OCI-LY1 (cell line): ENCODE measurements around the gene HDAC3.
A peak's percentile ranks its signal among the peaks of the same experiment; 100 is the strongest.

Experiments used
- H2AFZ ChIP-seq: fragments of 200-600 bp; sonication (generic), shearing (Covaris generic); 2 replicates; pipeline ENCODE4 v1.6.0; 2014; ENCODE audit warnings: antibody characterized with exemption, mild to moderate bottlenecking, low read length
- H3F3A ChIP-seq: fragments of 200-600 bp; sonication (generic), shearing (Covaris generic); 2 replicates; pipeline ENCODE4 v1.6.0; 2014; ENCODE audit warnings: mild to moderate bottlenecking, antibody characterized with exemption, low read length, moderate library complexity; ENCODE audit not compliant: insufficient read depth
- H3K27ac ChIP-seq: fragments of 200-600 bp; sonication (generic); 2 replicates; pipeline ENCODE4 v1.5.1; 2014; ENCODE audit warnings: low read length, mixed run types, mild to moderate bottlenecking, low read depth; ENCODE audit not compliant: poor library complexity, severe bottlenecking
- H3K27me3 ChIP-seq: fragments of 200-600 bp; sonication (generic); 2 replicates; pipeline ENCODE4 v1.6.0; 2014; ENCODE audit warnings: antibody characterized with exemption, mild to moderate bottlenecking, low read length, moderate library complexity; ENCODE audit not compliant: insufficient read depth
- H3K36me3 ChIP-seq: fragments of 200-600 bp; sonication (generic); 2 replicates; pipeline ENCODE4 v1.6.1; 2014; ENCODE audit warnings: mild to moderate bottlenecking, antibody characterized with exemption, low read length, moderate library complexity, mixed read lengths; ENCODE audit not compliant: insufficient read depth
- H3K4me1 ChIP-seq: fragments of 200-600 bp; sonication (generic); 2 replicates; pipeline ENCODE4 v1.5.1; 2014; ENCODE audit warnings: mild to moderate bottlenecking, low read length, moderate library complexity; ENCODE audit not compliant: insufficient read depth, severe bottlenecking
- H3K4me2 ChIP-seq: fragments of 200-600 bp; sonication (generic), shearing (Covaris generic); 2 replicates; pipeline ENCODE4 v1.6.1; 2014; ENCODE audit warnings: low read length
- H3K4me3 ChIP-seq: fragments of 200-600 bp; sonication (generic); 2 replicates; pipeline ENCODE4 v1.5.1; 2014; ENCODE audit warnings: low read length, low read depth, mild to moderate bottlenecking, mixed read lengths; ENCODE audit not compliant: poor library complexity, severe bottlenecking
- H3K79me2 ChIP-seq: fragments of 200-600 bp; shearing (Covaris generic); 2 replicates; pipeline ENCODE4 v1.6.1; 2016; ENCODE audit warnings: mixed run types, low read length, mixed read lengths; ENCODE audit not compliant: insufficient read depth
- H3K9ac ChIP-seq: fragments of 200-600 bp; sonication (generic), shearing (Covaris generic); 2 replicates; pipeline ENCODE4 v1.6.1; 2014; ENCODE audit warnings: mild to moderate bottlenecking, low read length, mixed read lengths
- H3K9me2 ChIP-seq: fragments of 200-600 bp; sonication (generic), shearing (Covaris generic); 2 replicates; pipeline ENCODE4 v1.6.1; 2014; ENCODE audit warnings: low read depth, mild to moderate bottlenecking, low read length, mixed read lengths
- H3K9me3 ChIP-seq: fragments of 200-600 bp; shearing (Covaris generic); 2 replicates; pipeline ENCODE4 v1.6.1; 2014; ENCODE audit warnings: low read length, mixed read lengths
- H4K20me1 ChIP-seq: fragments of 200-600 bp; sonication (generic), shearing (Covaris generic); 2 replicates; pipeline ENCODE4 v1.6.0; 2016; ENCODE audit warnings: mild to moderate bottlenecking, low read length; ENCODE audit not compliant: insufficient read depth
- CTCF ChIP-seq: fragments of 200-600 bp; sonication (generic), shearing (Covaris generic); IDR thresholded peaks from 2 replicates; pipeline ENCODE4 v1.5.1; 2017; ENCODE audit warnings: mild to moderate bottlenecking, antibody characterized with exemption, low read length, moderate library complexity, mixed read lengths
- EZH2 ChIP-seq: fragments of 200-600 bp; sonication (generic), shearing (Covaris generic); IDR thresholded peaks from 2 replicates; pipeline ENCODE4 v1.8.0; 2017; ENCODE audit warnings: borderline replicate concordance, mixed run types, mild to moderate bottlenecking, antibody characterized with exemption, low read length, moderate library complexity, mixed read lengths

HDAC3 gene

GRCh38 chr5:141634720-141635119, 1.9 kb downstream of the HDAC3 start:
- H4K20me1 ChIP-seq: no peaks in the 10 kb centered on the region
- peak overlapping the region; percentile 94 for H3K4me3 ChIP-seq
- H3F3A ChIP-seq: no peaks in the 10 kb centered on the region
- no peaks in the 10 kb centered on the region for H3K9me2 ChIP-seq
- H3K4me1 ChIP-seq: peaks cover 35% of the 10 kb centered on the region
- peaks cover 43% of the 10 kb centered on the region for H3K36me3 ChIP-seq
- TF ChIP-seq EZH2: no peak
- TF ChIP-seq CTCF: no peak
- no peaks in the 10 kb centered on the region for H3K9me3 ChIP-seq
- peaks cover 32% of the 10 kb centered on the region for H3K79me2 ChIP-seq
- no peaks in the 10 kb centered on the region for H3K27me3 ChIP-seq
- no peak overlapping the region for H2AFZ ChIP-seq
- no peak overlapping the region; the same call in 1 of the 2 replicates for H3K9ac ChIP-seq
- H3K4me2 ChIP-seq: peak overlapping the region; percentile 93
- no peak overlapping the region for H3K27ac ChIP-seq

GRCh38 chr5:141633871-141634561, 2.6 kb downstream of the HDAC3 start:
- Histone ChIP-seq H3K4me1 (peaks cover 33% of the 10 kb centered on the region), H3K79me2 (peaks cover 32% of the 10 kb centered on the region), H3K27me3 (no peaks in the 10 kb centered on the region), H3F3A (no peaks in the 10 kb centered on the region), H4K20me1 (no peaks in the 10 kb centered on the region), H3K27ac (no peak overlapping the region), H3K9me3 (no peaks in the 10 kb centered on the region), H3K9ac (peak overlapping the region; percentile 11; the same call in 1 of the 2 replicates), H3K4me2 (no peak overlapping the region), H3K36me3 (peaks cover 43% of the 10 kb centered on the region), H3K9me2 (no peaks in the 10 kb centered on the region), H2AFZ (no peak overlapping the region), H3K4me3 (no peak overlapping the region)
- TF ChIP-seq EZH2 (no peak), CTCF (no peak)

GRCh38 chr5:141632650-141633049, 4.0 kb downstream of the HDAC3 start:
- no peak overlapping the region for H2AFZ ChIP-seq
- peaks cover 32% of the 10 kb centered on the region for H3K79me2 ChIP-seq
- H3K4me2 ChIP-seq: no peak overlapping the region
- H3K9ac ChIP-seq: no peak overlapping the region
- H3K36me3 ChIP-seq: peaks cover 49% of the 10 kb centered on the region
- H3K4me3 ChIP-seq: no peak overlapping the region
- H3K27ac ChIP-seq: no peak overlapping the region
- H3F3A ChIP-seq: no peaks in the 10 kb centered on the region
- no peak for TF ChIP-seq CTCF
- no peak for TF ChIP-seq EZH2
- H3K27me3 ChIP-seq: no peaks in the 10 kb centered on the region
- H3K9me2 ChIP-seq: no peaks in the 10 kb centered on the region
- H3K4me1 ChIP-seq: peaks cover 20% of the 10 kb centered on the region
- no peaks in the 10 kb centered on the region for H4K20me1 ChIP-seq
- no peaks in the 10 kb centered on the region for H3K9me3 ChIP-seq
